ENCODE results near the gene NKAPL. TPM values are rescaled to one million over a fixed set of nuclear protein-coding genes. Genes with fewer than 3 reads are reported as not detected.

The NKAPL gene
- polyA plus RNA-seq, 1 donor (not counting 4 experiments of a cell fraction or from before 2014, with no cell fraction given), result 0.35 TPM

DNA sequence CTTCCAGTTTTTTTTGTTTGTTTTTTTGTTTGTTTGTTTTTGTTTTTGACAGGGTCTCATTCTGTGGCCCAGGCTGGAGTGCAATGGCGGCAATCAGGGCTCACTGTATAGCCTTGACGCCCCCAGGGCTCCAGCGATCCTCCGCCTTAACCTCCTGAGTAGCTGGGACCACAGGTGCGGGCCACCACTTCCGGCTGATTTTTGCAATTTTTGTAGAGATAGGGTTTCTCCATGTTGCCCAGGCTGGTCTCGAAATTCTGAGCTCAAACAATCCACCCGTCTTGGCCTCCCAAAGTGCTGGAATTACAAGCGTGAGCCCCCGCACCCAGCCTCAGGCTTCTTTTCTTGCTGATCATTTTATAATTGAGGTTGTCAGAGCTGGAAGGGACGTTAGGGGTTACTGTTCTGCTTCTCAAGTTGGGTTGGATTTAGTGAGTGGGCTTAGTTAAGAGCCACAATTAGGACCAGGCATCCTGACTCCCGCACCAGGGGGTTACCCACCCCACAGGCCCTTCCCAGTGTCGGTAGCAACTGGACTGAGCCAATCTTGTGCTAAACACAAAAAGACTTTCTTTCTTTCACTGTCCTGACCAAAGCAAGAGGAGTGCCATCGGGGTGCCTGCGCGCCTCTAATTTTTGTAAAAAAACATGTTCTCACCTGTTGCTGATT is 47.1 kb upstream of the NKAPL start:
- H3K4me1 ChIP-seq (ENCODE audit: control insufficient read depth, extremely low read depth, insufficient read depth, low read length), result peaks cover 19% of the 10 kb centered on the region
- peak overlapping the region; percentile 61 for H2AFZ ChIP-seq (ENCODE audit: control insufficient read depth, low read length)
- no peak for TF ChIP-seq EZH2 (IDR thresholded peaks at IDR 0.05; ENCODE audit: low read length)
- TF ChIP-seq, protein P1, sequence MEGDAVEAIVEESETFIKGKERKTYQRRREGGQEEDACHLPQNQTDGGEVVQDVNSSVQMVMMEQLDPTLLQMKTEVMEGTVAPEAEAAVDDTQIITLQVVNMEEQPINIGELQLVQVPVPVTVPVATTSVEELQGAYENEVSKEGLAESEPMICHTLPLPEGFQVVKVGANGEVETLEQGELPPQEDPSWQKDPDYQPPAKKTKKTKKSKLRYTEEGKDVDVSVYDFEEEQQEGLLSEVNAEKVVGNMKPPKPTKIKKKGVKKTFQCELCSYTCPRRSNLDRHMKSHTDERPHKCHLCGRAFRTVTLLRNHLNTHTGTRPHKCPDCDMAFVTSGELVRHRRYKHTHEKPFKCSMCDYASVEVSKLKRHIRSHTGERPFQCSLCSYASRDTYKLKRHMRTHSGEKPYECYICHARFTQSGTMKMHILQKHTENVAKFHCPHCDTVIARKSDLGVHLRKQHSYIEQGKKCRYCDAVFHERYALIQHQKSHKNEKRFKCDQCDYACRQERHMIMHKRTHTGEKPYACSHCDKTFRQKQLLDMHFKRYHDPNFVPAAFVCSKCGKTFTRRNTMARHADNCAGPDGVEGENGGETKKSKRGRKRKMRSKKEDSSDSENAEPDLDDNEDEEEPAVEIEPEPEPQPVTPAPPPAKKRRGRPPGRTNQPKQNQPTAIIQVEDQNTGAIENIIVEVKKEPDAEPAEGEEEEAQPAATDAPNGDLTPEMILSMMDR (optimal IDR thresholded peaks at IDR 0.05 in 1 of 3, IDR thresholded peaks at IDR 0.05 in 1 of 3, conservative IDR thresholded peaks at IDR 0.05 in 1 of 3; ENCODE audit: extremely low read depth in 1 of 3, insufficient read depth in 2 of 3, low read length in 3 of 3), result no peak
- peak overlapping the region; percentile 77 for H3K9ac ChIP-seq (ENCODE audit: control insufficient read depth, extremely low read depth, insufficient read depth, low read length)
- H3K36me3 ChIP-seq (ENCODE audit: control insufficient read depth in 2 of 2, extremely low read depth in 1 of 2, insufficient read depth in 2 of 2, low read length in 2 of 2), result no peaks in the 10 kb centered on the region
- DNase-seq (ENCODE audit: low read depth, low spot score) (no peak), FAIRE-seq (no peak)
- H3K27me3 ChIP-seq (ENCODE audit: control insufficient read depth, extremely low read depth, insufficient read depth, low read length), result peaks cover 15% of the 10 kb centered on the region
- peak overlapping the region; percentile 79 for H3K27ac ChIP-seq (ENCODE audit: control insufficient read depth, insufficient read depth, low read length)
- H3K4me3 ChIP-seq (ENCODE audit: control insufficient read depth in 2 of 3, extremely low read depth in 1 of 3, insufficient read depth in 2 of 3, low read depth in 1 of 3, low read length in 3 of 3), result peak overlapping the region; percentile 48 to 76 (median 68)
- H3K9me1 ChIP-seq (ENCODE audit: control insufficient read depth, extremely low read depth, insufficient read depth, low read length), result no peaks in the 10 kb centered on the region
- dilution Hi-C loops (cut with MboI; ENCODE audit: extremely low pct_ligation_motif_present, low sequenced_read_pairs), result no loop called here
- H3K79me2 ChIP-seq (ENCODE audit: control insufficient read depth, insufficient read depth, low read length), result no peaks in the 10 kb centered on the region
- H3K9me3 ChIP-seq (ENCODE audit: control insufficient read depth, low read depth, low read length), result no peaks in the 10 kb centered on the region
- H4K20me1 ChIP-seq (ENCODE audit: control insufficient read depth, extremely low read depth, insufficient read depth, low read length), result no peaks in the 10 kb centered on the region
- peak overlapping the region; percentile 82 for H3K4me2 ChIP-seq (ENCODE audit: control insufficient read depth, extremely low read depth, insufficient read depth, low read depth, low read length)

DNA sequence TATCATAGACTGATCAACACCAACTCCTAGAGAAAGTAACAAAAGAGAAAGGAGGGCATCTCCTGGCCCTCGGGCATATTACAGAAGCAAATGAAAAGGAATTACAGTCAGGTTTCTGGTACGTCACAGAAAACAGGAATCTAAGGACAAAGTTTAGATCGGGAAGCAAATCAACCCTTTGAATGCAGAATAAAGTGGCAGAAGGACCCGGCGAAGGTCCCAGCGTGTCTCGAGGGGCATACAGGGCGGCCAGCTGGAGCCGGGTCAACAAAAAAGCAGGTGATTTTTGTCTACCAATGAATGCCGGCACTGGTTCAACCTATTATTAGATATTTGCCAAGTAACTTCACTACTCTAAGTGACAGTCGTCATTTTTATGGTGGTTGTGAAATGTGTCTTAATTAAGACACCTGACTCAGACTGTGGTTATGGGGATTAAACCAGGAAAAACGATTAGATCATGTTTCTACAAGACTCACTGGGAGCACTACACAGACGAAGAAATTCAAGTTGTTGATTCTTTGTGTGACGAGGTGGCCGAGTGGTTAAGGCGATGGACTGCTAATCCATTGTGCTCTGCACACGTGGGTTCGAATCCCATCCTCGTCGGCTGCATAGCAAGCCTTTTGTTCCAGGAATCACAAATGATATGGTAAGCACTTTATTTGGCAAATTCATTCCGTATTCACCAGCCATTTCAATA is 46.4 kb upstream of the NKAPL start:
- DNase-seq (ENCODE audit: low read depth, low spot score), result peak; percentile 97
- peak overlapping the region; percentile 77 for H3K9ac ChIP-seq (ENCODE audit: control insufficient read depth, extremely low read depth, insufficient read depth, low read length)
- H3K9me1 ChIP-seq (ENCODE audit: control insufficient read depth, extremely low read depth, insufficient read depth, low read length), result no peaks in the 10 kb centered on the region
- H4K20me1 ChIP-seq (ENCODE audit: control insufficient read depth, extremely low read depth, insufficient read depth, low read length), result no peaks in the 10 kb centered on the region
- H2AFZ ChIP-seq (ENCODE audit: control insufficient read depth, low read length), result peak overlapping the region; percentile 61
- TF ChIP-seq EZH2 (IDR thresholded peaks at IDR 0.05; ENCODE audit: low read length), result no peak
- TF ChIP-seq, protein P1 (optimal IDR thresholded peaks at IDR 0.05 in 1 of 3, IDR thresholded peaks at IDR 0.05 in 1 of 3, conservative IDR thresholded peaks at IDR 0.05 in 1 of 3; ENCODE audit: extremely low read depth in 1 of 3, insufficient read depth in 2 of 3, low read length in 3 of 3), result peak in 1 of 3 experiments; percentile 36
- H3K4me3 ChIP-seq (ENCODE audit: control insufficient read depth in 2 of 3, extremely low read depth in 1 of 3, insufficient read depth in 2 of 3, low read depth in 1 of 3, low read length in 3 of 3), result peak overlapping the region; percentile 48 to 76 (median 68)
- peak overlapping the region; percentile 82 for H3K4me2 ChIP-seq (ENCODE audit: control insufficient read depth, extremely low read depth, insufficient read depth, low read depth, low read length)
- dilution Hi-C loops (cut with MboI; ENCODE audit: extremely low pct_ligation_motif_present, low sequenced_read_pairs), result no loop called here
- H3K4me1 ChIP-seq (ENCODE audit: control insufficient read depth, extremely low read depth, insufficient read depth, low read length), result peaks cover 17% of the 10 kb centered on the region
- H3K79me2 ChIP-seq (ENCODE audit: control insufficient read depth, insufficient read depth, low read length), result no peaks in the 10 kb centered on the region
- H3K9me3 ChIP-seq (ENCODE audit: control insufficient read depth, low read depth, low read length), result no peaks in the 10 kb centered on the region
- H3K27ac ChIP-seq (ENCODE audit: control insufficient read depth, insufficient read depth, low read length), result peak overlapping the region; percentile 79
- no peaks in the 10 kb centered on the region for H3K36me3 ChIP-seq (ENCODE audit: control insufficient read depth in 2 of 2, extremely low read depth in 1 of 2, insufficient read depth in 2 of 2, low read length in 2 of 2)
- H3K27me3 ChIP-seq (ENCODE audit: control insufficient read depth, extremely low read depth, insufficient read depth, low read length), result peaks cover 8% of the 10 kb centered on the region
- FAIRE-seq, result peak; percentile 56
